Frontal cortex (tissue), 4 donors: ENCODE results near the gene HAL. TPM values are rescaled to one million over a fixed set of nuclear protein-coding genes. Genes with fewer than 3 reads are reported as not detected.

Source experiments
- DNase-seq, 2 donors: peaks; one replicate each; pipeline ENCODE4 v3.0.0; 2012; ENCODE audit warnings: low spot score in 2 of 2
- FAIRE-seq: peaks from 2 replicates; lab custom pipeline; 2012; peaks lifted over from hg19 to GRCh38; lab: Jason Lieb, UNC
- total RNA-seq: library from RNA; depleted of rRNA; stranded (reverse); fragments of >200 nt; gene quantifications from one replicate; pipeline ENCODE4 v1.2.3, GENCODE V29; 2014
- donor health status: control.
- donor health status: control.
- donor health status: control.

HAL gene
- not detected for total RNA-seq

GRCh38 chr12:95996034-95996658 lies at the start of gene HAL:
Gene HAL (minus strand): TSS chr12:95996344. CDS start chr12:95995910, 434 bp downstream.
- FAIRE-seq: no peak

GRCh38 chr12:96045566-96045965 lies 49.4 kb upstream of the HAL start:
- FAIRE-seq: no peak

More at GRCh38 chr12:95996034-95996658, at the start of gene HAL:
- DNase-seq: no peak

GRCh38 chr12:96044943-96045290 lies 48.8 kb upstream of the HAL start:
- DNase-seq: no peak

More at GRCh38 chr12:96045566-96045965, 49.4 kb upstream of the HAL start:
- DNase-seq: no peak

GRCh38 chr12:96044017-96044942 lies 48.1 kb upstream of the HAL start:
- DNase-seq (no peak), FAIRE-seq (no peak)

More at GRCh38 chr12:96044943-96045290, 48.8 kb upstream of the HAL start:
- no peak for FAIRE-seq

GRCh38 chr12:96041181-96041580 lies 45.0 kb upstream of the HAL start:
- FAIRE-seq (no peak), DNase-seq (no peak)

GRCh38 chr12:96040305-96041133 lies 44.4 kb upstream of the HAL start:
- DNase-seq (no peak), FAIRE-seq (no peak)

- FAIRE-seq (no peak), DNase-seq (no peak)
Measured at GRCh38 chr12:96039516-96039915, 43.4 kb upstream of the HAL start.

- DNase-seq: no peak
- no peak for FAIRE-seq
Measured at GRCh38 chr12:96036765-96037455, 40.8 kb upstream of the HAL start.

GRCh38 chr12:96035283-96036236 lies 39.4 kb upstream of the HAL start, which contains the start of gene LTA4H:
Gene LTA4H (minus strand): TSS chr12:96035587. CDS start chr12:96035519, 68 bp downstream.
- DNase-seq (peak; percentile 84 to 92), FAIRE-seq (peak; percentile 17)

- peak in 1 of 2 donors; percentile 7 for DNase-seq
- FAIRE-seq: no peak
Measured at GRCh38 chr12:96034621-96035282, 38.6 kb upstream of the HAL start.

GRCh38 chr12:96033549-96034389 lies 37.6 kb upstream of the HAL start:
- no peak for DNase-seq
- FAIRE-seq: no peak

- no peak for DNase-seq
- no peak for FAIRE-seq
Measured at GRCh38 chr12:96029826-96030225, 33.7 kb upstream of the HAL start.

GRCh38 chr12:96028538-96028937 lies 32.4 kb upstream of the HAL start:
- DNase-seq (no peak), FAIRE-seq (no peak)

- FAIRE-seq: no peak
- no peak for DNase-seq
Measured at GRCh38 chr12:96026331-96026730, 30.2 kb upstream of the HAL start.

GRCh38 chr12:96025518-96025917 lies 29.4 kb upstream of the HAL start:
- FAIRE-seq (no peak), DNase-seq (no peak)

- DNase-seq (no peak), FAIRE-seq (no peak)
Measured at GRCh38 chr12:96020314-96021003, 24.3 kb upstream of the HAL start.
